Naive thymus-derived CD8-positive, alpha-beta T cell (primary cell): Measurements from ENCODE around the gene PGP. TPM values are rescaled to one million over a fixed set of nuclear protein-coding genes. Genes with fewer than 3 reads are reported as not detected.
A peak's percentile ranks its signal among the peaks of the same experiment; 100 is the strongest.

ENCODE experiments used
- ATAC-seq, 2 donors: fragments of 150-1000 bp; cut with Tn5 transposase in 1 of 2; sonication (Bioruptor Pico), chemical (Tn5 transposase) in 1 of 2; 1 replicate in 1 of 2; 2 replicates in 1 of 2; pipeline ENCODE4 v1.10.0; 2021; ENCODE audit warnings: mild to moderate bottlenecking in 2 of 2, moderate library complexity in 2 of 2
- POLR2A ChIA-PET: fragments of 350-600 bp; sonication (Branson Sonifier 250); formaldehyde crosslinking; loops from one replicate; lab custom pipeline; 2021; ENCODE audit warnings: antibody characterized with exemption; lab: Charles Lee
- DNase-seq, 10 donors: peaks; one replicate each; pipeline versions ENCODE4 v3.0.0 to v3.0.0-alpha.2; 2020 to 2022
- H3K27ac Mint-ChIP-seq, 10 donors: one replicate each; pipeline ENCODE4 v1.8.0; 2020 to 2022; ENCODE audit warnings: mild to moderate bottlenecking in 10 of 10, mixed read lengths in 10 of 10, moderate library complexity in 4 of 10, inconsistent platforms in 1 of 10
- H3K27me3 Mint-ChIP-seq, 5 donors: one replicate each; pipeline ENCODE4 v1.8.0; 2021 to 2022; ENCODE audit warnings: mixed read lengths in 5 of 5
- H3K36me3 Mint-ChIP-seq, 3 donors: one replicate each; pipeline ENCODE4 v1.8.0; 2020 to 2022; ENCODE audit warnings: mixed read lengths in 3 of 3, mild to moderate bottlenecking in 2 of 3, inconsistent platforms in 1 of 3
- H3K4me1 Mint-ChIP-seq, 4 donors: one replicate each; pipeline ENCODE4 v1.8.0; 2021 to 2022; ENCODE audit warnings: mixed read lengths in 4 of 4
- H3K4me3 Mint-ChIP-seq, 10 donors: one replicate each; pipeline ENCODE4 v1.8.0; 2020 to 2022; ENCODE audit warnings: mild to moderate bottlenecking in 10 of 10, mixed read lengths in 10 of 10, moderate library complexity in 6 of 10, inconsistent platforms in 1 of 10
- H3K9me3 Mint-ChIP-seq, 9 donors: one replicate each; pipeline ENCODE4 v1.8.0; 2020 to 2022; ENCODE audit warnings: mixed read lengths in 9 of 9, mild to moderate bottlenecking in 3 of 9, inconsistent platforms in 1 of 9, moderate library complexity in 1 of 9
- polyA plus RNA-seq, 3 donors: library from polyadenylated mRNA; unstranded; fragments of 300-500 nt; fragmentation: Illumina TruSeq; gene quantifications; one replicate each; pipeline ENCODE4 v1.2.3, GENCODE V29; 2021
- total RNA-seq, 8 experiments: library from RNA in 2 of 8; stranded (reverse) in 2 of 8; gene quantifications; one replicate each; pipeline ENCODE4 v1.2.3 and lab custom pipeline; 2021 to 2026

Gene PGP
- total and polyA plus RNA-seq, 5 experiments from 2014 or later = 8.7 to 28.1 (median 17.7) TPM

- Mint-ChIP-seq H3K36me3 (peaks cover 0 to 62% (median 26%) of the 10 kb centered on the region in 3 donors), H3K9me3 (no peaks in the 10 kb centered on the region), H3K27me3 (peaks cover 0 to 5% (median 0%) of the 10 kb centered on the region in 5 donors), H3K27ac (peak overlapping the region in 1 of 10 donors; percentile 20), H3K4me1 (peaks cover 0 to 15% (median 7%) of the 10 kb centered on the region in 4 donors), H3K4me3 (no peak overlapping the region)
- ATAC-seq (no peak), DNase-seq (no peak)
- POLR2A ChIA-PET = no interaction called here
Observed at GRCh38 chr16:2229632-2230250, 15.1 kb upstream of the PGP start.

DNA sequence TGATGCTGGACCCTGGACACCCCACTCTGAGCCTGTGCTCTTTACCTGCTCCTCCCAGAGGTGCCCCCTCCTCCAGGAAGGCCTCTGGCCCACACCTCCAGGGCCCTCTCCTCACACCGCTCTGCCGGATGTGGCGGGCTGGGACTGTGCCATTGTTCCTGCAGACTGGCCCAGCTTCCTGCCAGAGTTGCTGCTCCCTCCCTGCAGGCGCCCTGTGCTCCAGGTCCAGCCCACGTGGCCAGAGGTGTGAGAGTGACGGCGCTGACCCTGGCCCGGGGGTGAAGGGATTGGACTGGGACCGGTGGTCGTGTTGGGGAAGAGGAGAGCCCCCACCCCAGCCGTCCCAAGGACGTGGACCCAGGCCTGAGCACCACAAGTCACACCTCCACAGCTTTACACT lies 14.5 kb upstream of the PGP start:
- DNase-seq (no peak), ATAC-seq (no peak)
- Mint-ChIP-seq H3K27me3 (peaks cover 0 to 5% (median 0%) of the 10 kb centered on the region in 5 donors), H3K36me3 (peaks cover 0 to 58% (median 26%) of the 10 kb centered on the region in 3 donors), H3K4me3 (no peak overlapping the region), H3K27ac (no peak overlapping the region), H3K9me3 (no peaks in the 10 kb centered on the region), H3K4me1 (peaks cover 0 to 22% (median 10%) of the 10 kb centered on the region in 4 donors)
- POLR2A ChIA-PET = no interaction called here

DNA sequence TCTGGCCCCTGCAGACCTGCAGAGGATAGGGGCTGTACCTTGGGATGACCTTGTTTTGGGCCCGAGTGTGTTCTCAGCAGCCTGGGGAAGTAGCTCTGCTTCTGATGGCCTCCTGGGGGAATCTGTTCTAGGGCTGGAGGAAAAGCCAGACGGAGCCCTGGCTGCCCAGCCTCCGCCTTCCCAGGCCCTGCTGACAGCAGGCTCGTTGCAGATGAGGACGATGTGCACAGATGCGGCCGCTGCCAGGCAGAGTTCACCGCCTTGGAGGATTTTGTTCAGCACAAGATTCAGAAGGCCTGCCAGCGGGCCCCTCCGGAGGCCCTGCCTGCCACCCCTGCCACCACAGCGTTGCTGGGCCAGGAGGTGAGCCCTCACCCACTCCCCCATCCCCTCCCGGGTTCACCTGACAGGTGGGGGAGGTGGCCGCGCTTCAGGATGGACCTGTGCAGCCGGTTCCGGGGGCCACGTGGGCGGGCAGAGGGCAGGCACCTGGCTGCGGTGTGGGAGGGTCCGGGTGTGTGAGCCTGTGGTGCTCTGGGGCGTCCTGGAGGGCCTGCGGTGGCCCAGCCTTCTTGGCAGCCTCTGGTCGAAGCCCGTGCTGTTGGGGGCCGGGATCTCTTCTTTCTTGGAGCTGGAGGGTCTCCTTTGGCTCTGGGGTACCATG lies 13.7 kb upstream of the PGP start:
- peaks cover 0 to 2% (median 0%) of the 10 kb centered on the region in 5 donors for H3K27me3 Mint-ChIP-seq
- POLR2A ChIA-PET = no interaction called here
- peaks cover 0 to 54% (median 23%) of the 10 kb centered on the region in 3 donors for H3K36me3 Mint-ChIP-seq
- H3K4me3 Mint-ChIP-seq = no peak overlapping the region
- no peak for DNase-seq
- H3K27ac Mint-ChIP-seq = no peak overlapping the region
- H3K9me3 Mint-ChIP-seq = no peaks in the 10 kb centered on the region
- peaks cover 0 to 23% (median 12%) of the 10 kb centered on the region in 4 donors for H3K4me1 Mint-ChIP-seq
- no peak for ATAC-seq

- POLR2A ChIA-PET = interaction anchor here (1.1 to 1.8 kb wide), 3 partner anchors 12 to 24 kb away, joined by 4 to 12 read pairs (median 4); partner anchors contain the start of genes ECI1, MLST8 and PGP
- no peak for DNase-seq
- peaks cover 0 to 26% (median 13%) of the 10 kb centered on the region in 4 donors for H3K4me1 Mint-ChIP-seq
- peak overlapping the region in 2 of 10 donors; percentile 10 to 16 for H3K4me3 Mint-ChIP-seq
- peaks cover 0 to 47% (median 19%) of the 10 kb centered on the region in 3 donors for H3K36me3 Mint-ChIP-seq
- peak overlapping the region in 1 of 10 donors; percentile 22 for H3K27ac Mint-ChIP-seq
- H3K27me3 Mint-ChIP-seq = peaks cover 0 to 2% (median 0%) of the 10 kb centered on the region in 5 donors
- H3K9me3 Mint-ChIP-seq = no peaks in the 10 kb centered on the region
- ATAC-seq = no peak
Observed at GRCh38 chr16:2226918-2227317, 12.3 kb upstream of the PGP start.

DNA sequence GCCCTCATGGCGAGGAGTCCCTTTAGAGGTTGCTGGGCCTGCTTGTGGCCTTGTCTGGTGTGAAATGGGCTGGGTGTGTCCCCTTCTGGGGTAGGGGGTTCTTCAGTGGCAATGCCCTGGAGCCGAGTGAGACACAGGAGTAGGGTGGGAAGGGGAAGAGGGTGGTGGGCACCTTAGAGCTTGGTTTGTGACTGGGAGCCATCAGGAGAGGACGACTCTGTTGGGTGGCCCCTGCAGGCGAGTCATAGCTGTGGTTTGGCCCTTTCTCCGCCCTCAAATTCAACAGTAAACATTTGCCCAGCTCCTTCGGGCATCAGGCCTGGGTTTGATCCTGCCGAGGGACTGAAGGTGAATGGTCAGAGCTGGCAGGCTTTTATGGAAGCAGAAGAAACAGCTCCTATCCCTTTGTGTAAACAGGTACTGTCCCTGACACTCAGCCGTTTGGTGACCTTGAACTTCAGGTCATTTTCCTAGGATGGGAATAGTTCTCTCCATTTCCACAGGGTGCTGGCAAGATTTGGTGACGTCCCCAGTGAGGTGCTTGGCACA lies 11.7 kb upstream of the PGP start:
- no peaks in the 10 kb centered on the region for H3K9me3 Mint-ChIP-seq
- ATAC-seq (no peak), DNase-seq (no peak)
- H3K27me3 Mint-ChIP-seq = peaks cover 0 to 2% (median 0%) of the 10 kb centered on the region in 5 donors
- peaks cover 0 to 41% (median 16%) of the 10 kb centered on the region in 3 donors for H3K36me3 Mint-ChIP-seq
- POLR2A ChIA-PET = interaction anchor here (0.7 to 1.8 kb wide), 4 partner anchors 10 to 25 kb away, joined by 3 to 12 read pairs (median 6); partner anchors contain the start of genes DNASE1L2, ECI1 and MLST8
- peak overlapping the region in 6 of 10 donors; percentile 7 to 70 (median 24) for H3K4me3 Mint-ChIP-seq
- peaks cover 0 to 26% (median 13%) of the 10 kb centered on the region in 4 donors for H3K4me1 Mint-ChIP-seq
- peak overlapping the region in 3 of 10 donors; percentile 52 to 77 (median 65) for H3K27ac Mint-ChIP-seq

DNA sequence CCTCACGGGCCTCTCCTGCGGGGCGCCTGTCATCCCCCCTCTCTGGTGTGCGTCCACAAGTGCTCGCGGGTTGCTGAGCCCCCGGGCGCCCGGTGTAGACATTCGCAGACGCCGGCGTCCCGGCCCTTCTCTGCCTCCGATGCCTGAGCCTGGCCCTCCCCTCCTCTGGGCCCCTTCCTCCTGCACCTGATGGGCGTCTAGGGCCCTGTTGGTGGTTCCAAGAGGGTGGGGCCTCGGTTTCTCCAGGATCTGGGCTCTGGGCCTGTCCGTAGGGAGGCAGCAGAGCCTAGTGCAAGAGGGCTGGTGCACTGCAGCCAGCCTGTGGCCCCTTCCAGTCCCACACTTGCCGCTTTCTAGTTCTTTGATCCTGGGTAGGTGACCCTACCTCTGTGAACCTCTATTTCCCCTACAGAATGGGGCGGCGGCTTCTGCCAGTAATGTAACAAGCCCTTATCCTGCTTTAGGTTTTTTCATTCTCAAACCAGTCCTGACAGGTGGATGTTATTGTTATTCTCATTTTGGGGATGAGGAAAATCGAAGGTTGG lies 9.4 kb upstream of the PGP start:
- peaks cover 0 to 19% (median 6%) of the 10 kb centered on the region in 3 donors for H3K36me3 Mint-ChIP-seq
- H3K4me1 Mint-ChIP-seq = peaks cover 0 to 26% (median 13%) of the 10 kb centered on the region in 4 donors
- H3K27me3 Mint-ChIP-seq = no peaks in the 10 kb centered on the region
- ATAC-seq = peak; percentile 29 to 35
- POLR2A ChIA-PET = interaction anchor here (0.6 to 2.0 kb wide), 4 partner anchors 9 to 251 kb away, joined by 3 to 13 read pairs (median 4); partner anchors contain the start of genes ECI1, MLST8, PGP and TBC1D24
- H3K27ac Mint-ChIP-seq = peak overlapping the region; percentile 48 to 91 (median 61)
- H3K4me3 Mint-ChIP-seq = peak overlapping the region; percentile 71 to 90 (median 80)
- DNase-seq = peak in 2 of 10 donors; percentile 10 to 31
- no peaks in the 10 kb centered on the region for H3K9me3 Mint-ChIP-seq

DNA sequence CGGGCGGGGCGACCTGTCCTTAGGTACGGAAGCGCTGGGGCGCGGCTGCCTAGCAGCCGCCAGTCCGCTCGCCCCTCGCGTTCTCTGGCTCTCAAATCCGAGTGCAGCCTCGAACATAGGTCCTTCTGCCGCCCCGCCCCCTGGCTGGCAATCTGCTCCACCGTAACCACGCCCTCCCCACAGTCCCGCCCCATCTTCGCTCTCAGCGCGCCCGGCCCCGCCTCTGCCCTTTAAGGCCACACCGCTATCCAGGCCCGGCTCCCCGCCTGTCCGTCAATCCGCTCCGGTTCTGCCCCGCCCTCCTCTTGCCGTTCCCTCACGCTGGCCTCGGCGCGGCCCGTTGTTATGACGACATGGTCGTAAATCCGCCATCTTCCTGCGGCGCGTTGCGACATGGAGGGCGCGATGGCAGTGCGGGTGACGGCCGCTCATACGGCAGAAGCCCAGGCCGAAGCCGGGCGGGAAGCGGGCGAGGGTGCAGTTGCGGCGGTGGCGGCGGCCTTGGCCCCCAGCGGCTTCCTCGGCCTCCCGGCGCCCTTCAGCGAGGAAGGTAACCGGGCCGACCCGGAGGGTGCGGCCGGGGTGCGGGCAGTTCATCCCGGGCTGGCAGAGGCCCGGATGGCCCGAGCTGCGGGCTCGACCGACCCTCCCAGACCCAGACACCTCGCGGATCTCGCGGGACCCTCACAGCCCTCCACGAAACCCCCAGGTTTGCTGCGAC lies 8.7 kb upstream of the PGP start, which contains the start of gene E4F1:
TSS of gene E4F1 (plus strand) at position 371 of the 721 bp plus-strand sequence. CDS start at position 394, 23 bp downstream.
- DNase-seq (peak; percentile 92 to 99 (median 98)), ATAC-seq (peak; percentile 95 to 97)
- H3K4me3 Mint-ChIP-seq = peak within 1 kb of the TSS; percentile 79 to 93 (median 88)
- no peaks in the 10 kb centered on the region for H3K9me3 Mint-ChIP-seq
- peaks cover 0 to 18% (median 6%) of the 10 kb centered on the region in 3 donors for H3K36me3 Mint-ChIP-seq
- no peaks in the 10 kb centered on the region for H3K27me3 Mint-ChIP-seq
- peak within 1 kb of the TSS; percentile 51 to 95 (median 90) for H3K27ac Mint-ChIP-seq
- POLR2A ChIA-PET = interaction anchor here (0.7 to 2.0 kb wide), 6 partner anchors 9 to 290 kb away, joined by 4 to 13 read pairs (median 4); partner anchors contain the start of genes ECI1, MLST8, PGP and TRAF7
- peaks cover 0 to 26% (median 13%) of the 10 kb centered on the region in 4 donors for H3K4me1 Mint-ChIP-seq

DNA sequence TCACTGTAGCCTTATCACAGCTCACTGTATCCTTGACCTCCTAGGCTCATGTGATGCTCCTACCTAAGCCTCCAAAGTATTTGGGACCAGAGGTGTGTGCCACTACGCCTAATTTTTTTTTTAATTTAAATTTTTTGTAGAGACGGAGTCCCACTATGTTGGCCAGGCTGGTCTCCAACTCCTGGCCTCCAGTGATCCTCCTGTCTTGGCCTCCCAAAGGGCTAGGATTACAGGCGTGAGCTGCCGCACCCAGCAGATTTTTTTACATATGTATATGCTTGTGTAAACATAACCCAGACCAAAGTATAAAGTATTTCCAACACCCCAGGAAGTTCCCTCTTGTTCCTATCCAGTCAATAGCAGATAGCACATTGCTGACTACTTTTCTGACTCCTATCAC lies 1.7 kb upstream of the PGP start:
- H3K4me3 Mint-ChIP-seq = peak overlapping the region; percentile 42 to 92 (median 80)
- H3K27ac Mint-ChIP-seq = peak overlapping the region in 2 of 10 donors; percentile 56 to 59
- POLR2A ChIA-PET = interaction anchor here (0.7 to 3.6 kb wide), 4 partner anchors 11 to 302 kb away, joined by 3 to 58 read pairs (median 6); partner anchors contain the start of genes ATP6V0C and MLST8
- no peaks in the 10 kb centered on the region for H3K36me3 Mint-ChIP-seq
- no peak for DNase-seq
- ATAC-seq = no peak
- no peaks in the 10 kb centered on the region for H3K9me3 Mint-ChIP-seq
- peaks cover 5 to 23% (median 14%) of the 10 kb centered on the region in 4 donors for H3K4me1 Mint-ChIP-seq
- no peaks in the 10 kb centered on the region for H3K27me3 Mint-ChIP-seq

DNA sequence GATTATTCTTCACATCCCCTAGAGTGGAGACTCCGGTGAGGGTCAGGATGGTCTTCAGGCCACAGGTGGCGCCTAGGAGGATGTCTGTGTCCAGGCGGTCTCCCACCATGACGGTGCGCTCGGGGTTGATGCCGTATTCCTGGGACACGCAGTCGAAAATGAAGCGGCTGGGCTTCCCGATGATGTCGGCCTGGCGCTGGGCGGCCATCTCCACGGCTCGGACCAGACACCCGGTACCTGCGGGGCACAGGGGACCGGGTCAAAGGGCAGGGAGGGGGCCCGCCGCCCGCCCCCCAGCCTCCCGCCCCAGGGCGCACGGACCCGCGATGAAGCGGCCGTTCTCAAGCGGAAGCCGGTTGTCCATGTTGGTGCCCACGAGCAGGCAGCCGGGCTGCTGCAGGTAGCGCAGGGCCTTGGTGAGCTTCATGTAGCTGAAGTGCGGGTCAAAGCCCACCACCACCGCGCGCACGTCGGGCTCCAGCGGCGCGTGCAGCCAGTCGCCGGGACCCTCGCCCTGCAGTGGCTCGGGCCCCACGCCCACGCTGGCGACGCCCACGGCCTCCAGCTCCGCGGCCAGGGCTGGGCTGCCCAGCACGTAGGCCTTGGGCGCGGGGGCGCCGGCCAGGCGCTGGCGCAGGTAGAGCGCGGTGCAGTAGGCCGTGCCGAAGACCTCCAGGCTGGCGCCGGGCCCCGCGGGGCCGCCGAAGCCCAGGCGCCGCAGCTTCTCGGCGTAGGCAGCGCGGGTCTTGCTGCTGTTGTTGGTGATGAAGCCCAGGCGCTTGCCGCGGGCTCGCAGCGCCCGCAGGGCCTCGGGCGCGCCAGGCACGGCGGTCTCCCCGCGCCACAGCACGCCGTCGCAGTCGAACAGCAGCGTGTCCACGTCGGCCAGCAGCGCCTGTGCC lies 572 bp downstream of the PGP start:
- Mint-ChIP-seq H3K27me3 (no peaks in the 10 kb centered on the region), H3K4me1 (peaks cover 5 to 23% (median 14%) of the 10 kb centered on the region in 4 donors), H3K4me3 (peak overlapping the region; percentile 59 to 85 (median 74)), H3K9me3 (no peaks in the 10 kb centered on the region), H3K36me3 (peaks cover 0 to 6% (median 0%) of the 10 kb centered on the region in 3 donors), H3K27ac (peak overlapping the region in 6 of 10 donors; percentile 33 to 81 (median 40))
- ATAC-seq (peak in 1 of 2 donors; percentile 19), DNase-seq (no peak)
- POLR2A ChIA-PET = interaction anchor here (0.6 to 3.6 kb wide), 23 partner anchors 9 to 1530 kb away, joined by 3 to 58 read pairs (median 3); partner anchors contain the start of genes AMDHD2, ATP6V0C, DNASE1L2 and E4F1
